ENCODE results near the gene SOBP. TPM values are rescaled to one million over a fixed set of nuclear protein-coding genes. Genes with fewer than 3 reads are reported as not detected.

The SOBP gene
- total RNA-seq, 1 experiment from 2014 or later, result 10.1 TPM

- no peak for ATAC-seq
- Mint-ChIP-seq H3K36me3 (no peaks in the 10 kb centered on the region), H3K4me3 (no peak overlapping the region), H3K9me3 (no peaks in the 10 kb centered on the region), H3K4me1 (peaks cover 17% of the 10 kb centered on the region), H3K27me3 (ENCODE audit: low read depth) (no peaks in the 10 kb centered on the region), H3K27ac (no peak overlapping the region)
- CTCF ChIA-PET, result no interaction called here
- no peak for DNase-seq (ENCODE audit: low spot score)
- POLR2A ChIA-PET, result no interaction called here
- TF ChIP-seq CREB1 (CRISPR knock-in tag; IDR thresholded peaks at IDR 0.05) (no peak), JAZF1 (CRISPR knock-in tag; IDR thresholded peaks at IDR 0.05) (no peak), ETV6 (CRISPR knock-in tag; IDR thresholded peaks at IDR 0.05) (no peak), MAX (CRISPR knock-in tag; IDR thresholded peaks at IDR 0.05) (no peak), ZNF138 (CRISPR knock-in tag; conservative IDR thresholded peaks at IDR 0.05) (no peak), ZNF512 (CRISPR knock-in tag; IDR thresholded peaks at IDR 0.05; ENCODE audit: borderline replicate concordance) (no peak), NFYB (CRISPR knock-in tag; conservative IDR thresholded peaks at IDR 0.05; ENCODE audit: low read depth) (no peak), ZNF232 (CRISPR knock-in tag; IDR thresholded peaks at IDR 0.05) (no peak), ARID4B (CRISPR knock-in tag; IDR thresholded peaks at IDR 0.05; ENCODE audit: borderline replicate concordance) (no peak), E2F4 (CRISPR knock-in tag; IDR thresholded peaks at IDR 0.05; ENCODE audit: borderline replicate concordance, low read depth) (no peak), MXD4 (CRISPR knock-in tag; IDR thresholded peaks at IDR 0.05; ENCODE audit: borderline replicate concordance) (no peak), PREB (CRISPR knock-in tag; IDR thresholded peaks at IDR 0.05; ENCODE audit: borderline replicate concordance) (no peak), AFF4 (CRISPR knock-in tag; IDR thresholded peaks at IDR 0.05; ENCODE audit: borderline replicate concordance) (no peak), SMAD3 (CRISPR knock-in tag; IDR thresholded peaks at IDR 0.05; ENCODE audit: borderline replicate concordance) (no peak), ZNF281 (CRISPR knock-in tag; IDR thresholded peaks at IDR 0.05) (no peak), RORB (CRISPR knock-in tag; IDR thresholded peaks at IDR 0.05) (no peak), USF2 (CRISPR knock-in tag; IDR thresholded peaks at IDR 0.05) (no peak), ATF3 (CRISPR knock-in tag; conservative IDR thresholded peaks at IDR 0.05) (no peak)
Observed at GRCh38 chr6:107554918-107555317, 65.0 kb downstream of the SOBP start.

Data from WTC11 (cell line).